Medulla oblongata (tissue), 1 donor: ENCODE measurements around the gene CAST.

Experiments used
- DNase-seq: peaks from one replicate; pipeline ENCODE4 v3.0.0-alpha.2; 2015; ENCODE audit errors: extremely low spot score

Gene CAST

GRCh38 chr5:96642281-96642640 lies 19.9 kb upstream of the CAST start:
- DNase-seq = no peak

- DNase-seq = no peak
Measured at GRCh38 chr5:96645091-96645490, 17.1 kb upstream of the CAST start.

GRCh38 chr5:96648023-96648422 lies 14.2 kb upstream of the CAST start:
- DNase-seq = no peak

GRCh38 chr5:96648593-96648992 lies 13.6 kb upstream of the CAST start:
- DNase-seq = no peak

GRCh38 chr5:96649251-96649662 lies 12.9 kb upstream of the CAST start:
- DNase-seq = no peak

- no peak for DNase-seq
Measured at GRCh38 chr5:96649681-96650540, 12.3 kb upstream of the CAST start.

GRCh38 chr5:96651047-96651446 lies 11.1 kb upstream of the CAST start:
- no peak for DNase-seq

- DNase-seq = no peak
Measured at GRCh38 chr5:96651948-96652753, 10.0 kb upstream of the CAST start.

- DNase-seq = no peak
Measured at GRCh38 chr5:96652769-96653454, 9.3 kb upstream of the CAST start.

GRCh38 chr5:96654209-96654608 lies 8.0 kb upstream of the CAST start:
- DNase-seq = no peak

- no peak for DNase-seq
Measured at GRCh38 chr5:96655085-96655484, 7.1 kb upstream of the CAST start.

- DNase-seq = no peak
Measured at GRCh38 chr5:96655506-96655905, 6.7 kb upstream of the CAST start.

- no peak for DNase-seq
Measured at GRCh38 chr5:96657068-96657467, 5.1 kb upstream of the CAST start.

GRCh38 chr5:96658272-96658671 lies 3.9 kb upstream of the CAST start:
- no peak for DNase-seq

- no peak for DNase-seq
Measured at GRCh38 chr5:96659170-96659569, 3.0 kb upstream of the CAST start.

GRCh38 chr5:96660971-96661854 lies 963 bp upstream of the CAST start:
- DNase-seq = peak; percentile 69

GRCh38 chr5:96662725-96663518 lies 746 bp downstream of the CAST start:
- DNase-seq = peak; percentile 93

- no peak for DNase-seq
Measured at GRCh38 chr5:96663608-96664007, 1.4 kb downstream of the CAST start.

GRCh38 chr5:96664669-96665068 lies 2.5 kb downstream of the CAST start:
- no peak for DNase-seq

- no peak for DNase-seq
Measured at GRCh38 chr5:96668725-96669124, 6.5 kb downstream of the CAST start.

GRCh38 chr5:96669909-96670308 lies 7.7 kb downstream of the CAST start:
- no peak for DNase-seq
